ENCODE data around the gene SYNE2.
"Not testable (repeated sequence)": the region's sequence is repeated elsewhere in the genome, so short reads cannot be mapped to it uniquely, and the experiment has no call there.

Gene SYNE2

GRCh38 chr14:64081174-64081746, 228.5 kb downstream of the SYNE2 start:
- no peak for DNase-seq

GRCh38 chr14:64082837-64083236, 230.0 kb downstream of the SYNE2 start:
- no peak for DNase-seq

GRCh38 chr14:64088647-64088964, 235.8 kb downstream of the SYNE2 start:
- DNase-seq: no peak

GRCh38 chr14:64089920-64090319, 237.1 kb downstream of the SYNE2 start:
- DNase-seq: no peak

- no peak for DNase-seq
Measured at GRCh38 chr14:64091217-64091616, 238.4 kb downstream of the SYNE2 start.

- DNase-seq: no peak
Measured at GRCh38 chr14:64092338-64092737, 239.5 kb downstream of the SYNE2 start.

GRCh38 chr14:64092940-64093339, 240.1 kb downstream of the SYNE2 start:
- DNase-seq: no peak

GRCh38 chr14:64095620-64096019, 242.8 kb downstream of the SYNE2 start:
- DNase-seq: no peak

- DNase-seq: no peak
Measured at GRCh38 chr14:64098120-64098519, 245.3 kb downstream of the SYNE2 start.

- no peak for DNase-seq
Measured at GRCh38 chr14:64107438-64107837, 254.6 kb downstream of the SYNE2 start.

GRCh38 chr14:64109819-64110554, 257.2 kb downstream of the SYNE2 start:
- no peak for DNase-seq

- DNase-seq: no peak
Measured at GRCh38 chr14:64110802-64111201, 258.0 kb downstream of the SYNE2 start.

- peak; percentile 32 for DNase-seq
Measured at GRCh38 chr14:64112867-64113678, 260.3 kb downstream of the SYNE2 start.

GRCh38 chr14:64114166-64114565, 261.4 kb downstream of the SYNE2 start:
- no peak for DNase-seq

GRCh38 chr14:64114796-64115195, 262.0 kb downstream of the SYNE2 start:
- no peak for DNase-seq

- DNase-seq: no peak
Measured at GRCh38 chr14:64115401-64115800, 262.6 kb downstream of the SYNE2 start.

GRCh38 chr14:64117671-64118402, 265.0 kb downstream of the SYNE2 start:
- DNase-seq: peak; percentile 55

GRCh38 chr14:64118403-64118742, 265.6 kb downstream of the SYNE2 start:
- not testable (repeated sequence) for DNase-seq

GRCh38 chr14:64118892-64119291, 266.1 kb downstream of the SYNE2 start:
- DNase-seq: no peak

- DNase-seq: no peak
Measured at GRCh38 chr14:64119500-64119899, 266.7 kb downstream of the SYNE2 start.

- no peak for DNase-seq
Measured at GRCh38 chr14:64119980-64120379, 267.2 kb downstream of the SYNE2 start.

GRCh38 chr14:64123241-64123822, 270.5 kb downstream of the SYNE2 start:
- DNase-seq: no peak

GRCh38 chr14:64125270-64125669, 272.5 kb downstream of the SYNE2 start:
- no peak for DNase-seq
